ENCODE measurements around the gene ALX4. TPM values are rescaled to one million over a fixed set of nuclear protein-coding genes. Genes with fewer than 3 reads are reported as not detected.

The ALX4 gene
- total and polyA plus RNA-seq, 2 donors from 2014 or later, result 0.09 to 0.16 TPM

- no peak overlapping the region for H3K9ac ChIP-seq (ENCODE audit: low read length in 3 of 3)
- H3K4me3 ChIP-seq (ENCODE audit: low read length in 3 of 3), result no peak overlapping the region
- FAIRE-seq (no peak), DNase-seq (no peak)
- TF ChIP-seq CTCF (IDR thresholded peaks at IDR 0.05; ENCODE audit: borderline replicate concordance, extremely low read depth, insufficient read depth), result no peak
- no peaks in the 10 kb centered on the region for H3K27me3 ChIP-seq (ENCODE audit: control insufficient read depth, insufficient read depth, low read length)
- no peaks in the 10 kb centered on the region for H3K9me3 ChIP-seq (ENCODE audit: control insufficient read depth in 2 of 3, insufficient read depth in 1 of 3, low read length in 3 of 3)
- H3K27ac ChIP-seq (ENCODE audit: low read depth in 2 of 2, low read length in 2 of 2), result no peak overlapping the region
- intact Hi-C loops (cut with DNase I), result no loop called here
- no peaks in the 10 kb centered on the region for H3K4me1 ChIP-seq (ENCODE audit: control insufficient read depth in 2 of 3, insufficient read depth in 2 of 3, low read depth in 1 of 3, low read length in 3 of 3)
- no peaks in the 10 kb centered on the region for H3K36me3 ChIP-seq (ENCODE audit: control insufficient read depth in 2 of 3, insufficient read depth in 3 of 3, low read length in 3 of 3)
Measured at GRCh38 chr11:44221456-44221855, 88.5 kb downstream of the ALX4 start.

GRCh38 chr11:44219830-44220796, 89.8 kb downstream of the ALX4 start:
- Histone ChIP-seq H3K9ac (ENCODE audit: low read length in 3 of 3) (no peak overlapping the region), H3K27ac (ENCODE audit: low read depth in 2 of 2, low read length in 2 of 2) (no peak overlapping the region), H3K36me3 (ENCODE audit: control insufficient read depth in 2 of 3, insufficient read depth in 3 of 3, low read length in 3 of 3) (no peaks in the 10 kb centered on the region), H3K27me3 (ENCODE audit: control insufficient read depth, insufficient read depth, low read length) (no peaks in the 10 kb centered on the region), H3K4me3 (ENCODE audit: low read length in 3 of 3) (no peak overlapping the region), H3K9me3 (ENCODE audit: control insufficient read depth in 2 of 3, insufficient read depth in 1 of 3, low read length in 3 of 3) (no peaks in the 10 kb centered on the region), H3K4me1 (ENCODE audit: control insufficient read depth in 2 of 3, insufficient read depth in 2 of 3, low read depth in 1 of 3, low read length in 3 of 3) (no peaks in the 10 kb centered on the region)
- no peak for TF ChIP-seq CTCF (IDR thresholded peaks at IDR 0.05; ENCODE audit: borderline replicate concordance, extremely low read depth, insufficient read depth)
- FAIRE-seq, result no peak
- intact Hi-C loops (cut with DNase I), result no loop called here
- no peak for DNase-seq

- TF ChIP-seq CTCF (IDR thresholded peaks at IDR 0.05; ENCODE audit: borderline replicate concordance, extremely low read depth, insufficient read depth), result no peak
- Histone ChIP-seq H3K4me1 (ENCODE audit: control insufficient read depth in 2 of 3, insufficient read depth in 2 of 3, low read depth in 1 of 3, low read length in 3 of 3) (no peaks in the 10 kb centered on the region), H3K9me3 (ENCODE audit: control insufficient read depth in 2 of 3, insufficient read depth in 1 of 3, low read length in 3 of 3) (peaks cover 0 to under 1% (median 0%) of the 10 kb centered on the region in 3 donors), H3K27me3 (ENCODE audit: control insufficient read depth, insufficient read depth, low read length) (no peaks in the 10 kb centered on the region), H3K27ac (ENCODE audit: low read depth in 2 of 2, low read length in 2 of 2) (no peak overlapping the region), H3K36me3 (ENCODE audit: control insufficient read depth in 2 of 3, insufficient read depth in 3 of 3, low read length in 3 of 3) (no peaks in the 10 kb centered on the region), H3K9ac (ENCODE audit: low read length in 3 of 3) (no peak overlapping the region), H3K4me3 (ENCODE audit: low read length in 3 of 3) (no peak overlapping the region)
- peak in 1 of 5 donors; percentile 33 for DNase-seq
- intact Hi-C loops (cut with DNase I), result no loop called here
- no peak for FAIRE-seq
Measured at GRCh38 chr11:44217432-44217831, 92.5 kb downstream of the ALX4 start.
